ENCODE measurements around the gene NOTCH1.

Gene NOTCH1

GRCh38 chr9:136484153-136485048, 61.4 kb downstream of the NOTCH1 start:
- no peak for DNase-seq (ENCODE audit: low spot score)

GRCh38 chr9:136483589-136484152, 62.2 kb downstream of the NOTCH1 start:
- peak; percentile 94 for DNase-seq (ENCODE audit: low spot score)

- peak; percentile 95 for DNase-seq (ENCODE audit: low spot score)
These were observed 62.9 kb downstream of the NOTCH1 start, which contains the start of gene SEC16A for GRCh38 chr9:136482793-136483588. Gene SEC16A, minus strand, starts transcription at chr9:136483040. Its CDS starts 5,425 bp downstream, at chr9:136477615.

- peak; percentile 29 for DNase-seq (ENCODE audit: low spot score)
These were observed 63.6 kb downstream of the NOTCH1 start for GRCh38 chr9:136482046-136482792.

- DNase-seq (ENCODE audit: low spot score) = no peak
These were observed 64.3 kb downstream of the NOTCH1 start for GRCh38 chr9:136481558-136481957.

- DNase-seq (ENCODE audit: low spot score) = no peak
These were observed 69.3 kb downstream of the NOTCH1 start for GRCh38 chr9:136476369-136477150.

GRCh38 chr9:136474974-136475865, 70.6 kb downstream of the NOTCH1 start:
- no peak for DNase-seq (ENCODE audit: low spot score)

GRCh38 chr9:136474021-136474640, 71.7 kb downstream of the NOTCH1 start:
- no peak for DNase-seq (ENCODE audit: low spot score)

GRCh38 chr9:136473354-136473721, 72.5 kb downstream of the NOTCH1 start:
- no peak for DNase-seq (ENCODE audit: low spot score)

- no peak for DNase-seq (ENCODE audit: low spot score)
These were observed 73.1 kb downstream of the NOTCH1 start for GRCh38 chr9:136472640-136473353.

- DNase-seq (ENCODE audit: low spot score) = no peak
These were observed 73.9 kb downstream of the NOTCH1 start for GRCh38 chr9:136471802-136472487.

GRCh38 chr9:136470792-136471469, 74.9 kb downstream of the NOTCH1 start:
- no peak for DNase-seq (ENCODE audit: low spot score)

GRCh38 chr9:136470356-136470755, 75.5 kb downstream of the NOTCH1 start:
- DNase-seq (ENCODE audit: low spot score) = no peak

- DNase-seq (ENCODE audit: low spot score) = no peak
These were observed 78.1 kb downstream of the NOTCH1 start for GRCh38 chr9:136467766-136468165.

- DNase-seq (ENCODE audit: low spot score) = no peak
These were observed 79.7 kb downstream of the NOTCH1 start for GRCh38 chr9:136466155-136466541.

- no peak for DNase-seq (ENCODE audit: low spot score)
These were observed 80.2 kb downstream of the NOTCH1 start for GRCh38 chr9:136465500-136466154.

- no peak for DNase-seq (ENCODE audit: low spot score)
These were observed 81.6 kb downstream of the NOTCH1 start for GRCh38 chr9:136464241-136464640.

All from germinal center (tissue), 1 donor.